Epithelial cell of proximal tubule (primary cell): ENCODE results near the gene SLC44A3. TPM values are rescaled to one million over a fixed set of nuclear protein-coding genes. Genes with fewer than 3 reads are reported as not detected.
A peak's percentile ranks its signal among the peaks of the same experiment; 100 is the strongest.

Experiments
- DNase-seq: peaks from one replicate; pipeline ENCODE4 v3.0.0-alpha.2; 2011; ENCODE audit warnings: low read depth
- H3K4me3 ChIP-seq: 2 replicates; pipeline ENCODE4 v1.5.1; 2011; ENCODE audit warnings: low read depth, mild to moderate bottlenecking, low read length
- CTCF ChIP-seq: conservative IDR thresholded peaks from 2 replicates; pipeline ENCODE4 v1.5.1; 2012; ENCODE audit warnings: low read depth, mild to moderate bottlenecking, low read length
- total RNA-seq: library from RNA; depleted of rRNA; stranded (reverse); fragments of >200 nt; gene quantifications from 2 replicates; pipeline ENCODE4 v1.2.3, GENCODE V29; 2015

SLC44A3 gene, protein sequence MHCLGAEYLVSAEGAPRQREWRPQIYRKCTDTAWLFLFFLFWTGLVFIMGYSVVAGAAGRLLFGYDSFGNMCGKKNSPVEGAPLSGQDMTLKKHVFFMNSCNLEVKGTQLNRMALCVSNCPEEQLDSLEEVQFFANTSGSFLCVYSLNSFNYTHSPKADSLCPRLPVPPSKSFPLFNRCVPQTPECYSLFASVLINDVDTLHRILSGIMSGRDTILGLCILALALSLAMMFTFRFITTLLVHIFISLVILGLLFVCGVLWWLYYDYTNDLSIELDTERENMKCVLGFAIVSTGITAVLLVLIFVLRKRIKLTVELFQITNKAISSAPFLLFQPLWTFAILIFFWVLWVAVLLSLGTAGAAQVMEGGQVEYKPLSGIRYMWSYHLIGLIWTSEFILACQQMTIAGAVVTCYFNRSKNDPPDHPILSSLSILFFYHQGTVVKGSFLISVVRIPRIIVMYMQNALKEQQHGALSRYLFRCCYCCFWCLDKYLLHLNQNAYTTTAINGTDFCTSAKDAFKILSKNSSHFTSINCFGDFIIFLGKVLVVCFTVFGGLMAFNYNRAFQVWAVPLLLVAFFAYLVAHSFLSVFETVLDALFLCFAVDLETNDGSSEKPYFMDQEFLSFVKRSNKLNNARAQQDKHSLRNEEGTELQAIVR
- 9.3 and 24.3 TPM in 2 replicates for total RNA-seq

- H3K4me3 ChIP-seq: peak within 1 kb of the TSS; percentile 87
- DNase-seq: no peak
- TF ChIP-seq CTCF: no peak
Observed at GRCh38 chr1:94819945-94820746, at the start of gene SLC44A3. TSS of gene SLC44A3 (plus strand) at chr1:94820357. CDS start at chr1:94820452, 95 bp downstream.

DNA sequence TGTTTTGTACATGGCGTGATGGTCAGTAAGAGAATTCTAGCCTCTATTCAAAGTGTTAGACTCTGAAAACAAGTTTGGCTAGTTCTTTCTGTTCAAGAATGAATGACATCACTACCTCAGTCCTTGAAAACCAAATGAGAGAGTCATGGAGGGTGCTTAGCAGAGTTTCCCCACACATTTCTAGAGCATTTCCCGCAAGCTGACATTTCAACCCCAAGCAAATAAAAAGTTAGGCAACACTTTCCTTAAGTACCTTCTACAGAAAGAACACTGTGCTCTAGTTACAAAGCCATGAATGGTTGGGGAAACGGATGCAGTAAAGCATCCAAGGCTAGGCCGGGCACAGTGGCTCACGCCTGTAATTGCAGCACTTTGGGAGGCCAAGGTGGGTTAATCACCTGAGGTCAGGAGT lies 47.9 kb upstream of the SLC44A3 start:
- H3K4me3 ChIP-seq: no peak overlapping the region
- no peak for TF ChIP-seq CTCF

DNA sequence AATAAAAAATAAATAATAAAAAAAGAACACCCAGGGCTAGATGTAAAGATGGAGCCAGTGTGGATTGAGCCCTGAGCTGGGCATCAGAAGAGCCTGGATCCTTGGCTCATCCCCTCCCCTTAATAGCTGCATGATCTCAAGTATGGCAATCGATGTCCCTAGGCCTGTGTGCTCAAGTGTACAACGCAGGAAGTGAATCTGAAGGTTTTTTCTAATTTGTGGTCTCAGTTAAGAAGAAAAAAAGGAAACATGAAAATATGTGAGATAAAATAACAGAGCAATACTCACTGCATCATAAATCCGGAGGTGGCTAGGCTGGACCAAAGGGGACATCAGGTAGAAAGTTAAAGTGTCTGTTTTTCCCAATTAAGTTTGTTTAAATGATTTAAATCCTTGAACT lies 47.3 kb upstream of the SLC44A3 start:
- H3K4me3 ChIP-seq: no peak overlapping the region
- DNase-seq: no peak
- no peak for TF ChIP-seq CTCF

More for the DNA sequence above, 47.9 kb upstream of the SLC44A3 start:
- DNase-seq: peak; percentile 68

DNA sequence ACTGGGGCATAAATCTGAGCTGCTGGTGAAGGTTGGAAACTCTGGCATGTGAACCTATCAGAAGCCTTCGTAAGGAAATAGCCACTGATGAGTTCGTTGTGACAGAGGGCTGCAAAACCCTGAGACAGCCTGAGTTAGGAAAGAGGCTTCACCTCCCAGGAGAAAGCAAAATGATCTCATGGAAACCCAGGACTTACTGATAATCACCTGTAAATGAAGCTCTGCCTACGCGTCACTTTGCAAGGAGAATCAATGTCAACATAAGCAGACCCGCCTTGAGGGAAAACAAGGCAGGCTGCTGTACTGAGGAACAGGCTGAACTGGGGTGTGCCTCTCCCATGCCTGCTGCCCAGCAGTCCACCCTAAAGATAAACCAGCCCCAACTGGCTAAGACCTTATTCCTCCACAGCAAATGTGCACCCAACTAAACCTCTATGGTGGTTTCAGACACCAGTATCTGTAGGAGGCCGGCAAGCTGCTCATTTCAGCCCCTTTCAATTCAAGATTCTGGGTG lies 46.8 kb upstream of the SLC44A3 start:
- no peak for DNase-seq
- TF ChIP-seq CTCF: no peak
- no peak overlapping the region for H3K4me3 ChIP-seq

DNA sequence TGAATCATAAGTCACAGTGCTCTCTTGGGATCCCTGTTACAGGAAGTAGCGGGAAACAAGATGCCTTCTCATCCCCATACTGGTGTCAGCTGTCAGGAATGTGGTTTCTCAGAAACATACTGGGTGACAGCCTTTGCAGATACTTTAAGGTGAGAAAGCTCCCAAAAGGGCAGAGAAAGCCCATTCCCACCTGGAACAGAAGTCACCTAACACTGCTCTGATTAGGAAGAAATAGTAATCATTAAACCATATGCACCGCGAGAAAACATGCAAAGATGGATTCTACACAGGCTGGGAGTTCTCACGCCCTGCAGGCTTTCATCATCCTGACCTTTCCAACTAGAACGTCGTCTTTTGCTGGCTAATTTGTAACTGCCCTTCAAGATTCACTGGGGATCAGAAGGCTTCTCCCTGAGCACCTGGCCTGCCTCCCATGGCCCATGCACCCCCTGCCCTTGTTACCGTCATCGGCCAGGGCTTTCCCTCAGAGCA lies 46.2 kb upstream of the SLC44A3 start:
- TF ChIP-seq CTCF: no peak

DNA sequence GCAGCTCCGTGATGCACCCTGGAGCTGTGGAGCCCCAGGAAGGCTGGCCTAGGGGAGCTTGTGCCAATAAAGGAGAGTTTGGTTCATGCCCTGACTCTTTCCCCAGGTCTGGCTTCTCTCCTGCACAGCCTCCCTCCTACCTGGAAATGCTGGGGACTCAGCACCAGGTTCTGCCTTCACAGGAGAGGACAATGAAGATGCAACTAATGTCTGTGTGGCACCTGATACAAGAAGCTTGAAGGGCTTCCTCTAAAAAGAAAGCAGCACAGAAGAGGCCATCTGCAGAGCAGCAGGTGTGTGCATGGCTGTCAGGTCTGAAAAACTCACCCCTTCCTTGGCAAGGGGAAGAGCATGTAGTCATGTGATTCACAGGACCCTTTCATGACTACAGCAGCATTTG lies 43.7 kb upstream of the SLC44A3 start:
- DNase-seq: no peak
- no peak overlapping the region for H3K4me3 ChIP-seq
- TF ChIP-seq CTCF: no peak

More for the DNA sequence above, 46.2 kb upstream of the SLC44A3 start:
- no peak overlapping the region for H3K4me3 ChIP-seq
- DNase-seq: peak; percentile 96
